ENCODE measurements around the gene SLC10A6.

- no peak for TF ChIP-seq RUNX3 (IDR thresholded peaks at IDR 0.05; ENCODE audit: low read length)
- no peak for TF ChIP-seq TCF3 (IDR thresholded peaks at IDR 0.05; ENCODE audit: borderline replicate concordance, insufficient read depth, low read depth, low read length)
- no peak for TF ChIP-seq ZNF274 (IDR thresholded peaks at IDR 0.05; ENCODE audit: insufficient read depth, insufficient read length)
- TF ChIP-seq REST (IDR thresholded peaks at IDR 0.05; ENCODE audit: low read depth, low read length) = no peak
- no peak for TF ChIP-seq CTCF (IDR thresholded peaks at IDR 0.05 in 2 of 3, conservative IDR thresholded peaks at IDR 0.05 in 1 of 3; ENCODE audit: control insufficient read depth in 2 of 3, extremely low read depth in 1 of 3, insufficient read depth in 1 of 3, low read depth in 3 of 3, low read length in 3 of 3)
- no peak for TF ChIP-seq POLR2A (IDR thresholded peaks at IDR 0.05; ENCODE audit: low read depth, low read length)
- no peak for TF ChIP-seq SIN3A (IDR thresholded peaks at IDR 0.05; ENCODE audit: low read depth, low read length)
- no peak for TF ChIP-seq POLR2AphosphoS5 (IDR thresholded peaks at IDR 0.05; ENCODE audit: low read length)
- no peak for TF ChIP-seq NR2C1 (IDR thresholded peaks at IDR 0.05)
- TF ChIP-seq RBBP5 (conservative IDR thresholded peaks at IDR 0.05) = no peak
Observed at GRCh38 chr4:86835677-86836076, 13.5 kb downstream of the SLC10A6 start.
